ENCODE measurements around the gene APC. TPM values are rescaled to one million over a fixed set of nuclear protein-coding genes. Genes with fewer than 3 reads are reported as not detected.
A peak's percentile ranks its signal among the peaks of the same experiment; 100 is the strongest.

The APC gene
- total and polyA plus RNA-seq, 2 of the 8 experiments (the other 6 are each of a cell fraction or from before 2014, with no cell fraction given): 6.8 to 41.9 TPM

DNA sequence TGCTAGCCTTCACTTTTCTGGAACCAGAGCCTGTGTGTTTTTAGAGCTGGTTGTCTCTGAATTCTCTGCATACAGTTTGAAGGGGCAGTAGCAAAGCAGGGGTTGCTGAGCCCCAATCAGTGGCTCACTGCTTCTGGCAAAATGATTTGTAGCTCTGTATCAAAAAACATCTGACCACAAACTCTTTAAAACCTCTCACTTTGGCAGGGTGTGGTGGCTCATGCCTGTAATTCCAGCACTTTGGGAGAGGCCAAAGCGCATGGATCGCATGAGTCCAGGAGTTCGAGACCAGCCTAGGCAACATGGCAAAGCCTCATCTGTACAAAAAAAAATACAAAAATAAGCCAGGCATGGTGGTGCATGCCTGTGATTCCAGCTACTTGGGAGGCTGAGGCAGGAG lies 28.3 kb upstream of the APC start:
- no peak overlapping the region for H2BK120ac ChIP-seq (replicated peaks; ENCODE audit: low read depth, low read length)
- no peak overlapping the region for H4K91ac ChIP-seq (replicated peaks; ENCODE audit: insufficient read length, low read length)
- H2BK20ac ChIP-seq (ENCODE audit: low read length): no peak overlapping the region
- TF ChIP-seq ATF2 (IDR thresholded peaks at IDR 0.05; ENCODE audit: low read length): no peak
- TF ChIP-seq ASH2L (IDR thresholded peaks at IDR 0.05; ENCODE audit: low read length): no peak
- TF ChIP-seq RBBP5 (IDR thresholded peaks at IDR 0.05; ENCODE audit: borderline replicate concordance, low read depth, low read length): no peak
- TF ChIP-seq SUZ12 (IDR thresholded peaks at IDR 0.05; ENCODE audit: low read length): no peak
- TF ChIP-seq POU5F1 (IDR thresholded peaks at IDR 0.05; ENCODE audit: low read depth, low read length): no peak
- TF ChIP-seq HDAC2 (IDR thresholded peaks at IDR 0.05; ENCODE audit: borderline replicate concordance in 1 of 2, low read depth in 2 of 2, low read length in 2 of 2): no peak
- TF ChIP-seq GTF2F1 (IDR thresholded peaks at IDR 0.05; ENCODE audit: borderline replicate concordance, low read depth, low read length): no peak
- no peak for TF ChIP-seq GABPA (IDR thresholded peaks at IDR 0.05; ENCODE audit: borderline replicate concordance, insufficient read depth, low read length)
- no peak overlapping the region for H3K56ac ChIP-seq (replicated peaks; ENCODE audit: insufficient read length, low read depth, low read length)
- no peak overlapping the region for H2BK12ac ChIP-seq (ENCODE audit: low read depth, low read length)
- no peak overlapping the region for H4K8ac ChIP-seq (ENCODE audit: extremely low read depth, insufficient read depth, low read length)
- POLR2A ChIA-PET (ENCODE audit: partially characterized antibody): interaction anchor here (1.6 kb wide), 1 partner anchor 11 kb away, joined by 5 read pairs; no protein-coding TSS in a partner anchor
- 82% methylated on average over 3 of the region's 3 CpGs; no CpG with 5 or more reads in 1 of the 2 experiments for WGBS, 2 experiments (ENCODE audit: extremely low coverage in 1 of 2, insufficient coverage in 1 of 2, insufficient read length in 1 of 2, insufficient replicate concordance in 2 of 2, low coverage in 1 of 2, low lambda C conversion rate in 2 of 2, missing lambda C conversion rate in 1 of 2)
- H2BK5ac ChIP-seq (ENCODE audit: low read depth, low read length): no peak overlapping the region
- H3K4me1 ChIP-seq (replicated peaks in 1 of 4; ENCODE audit: control insufficient read depth in 3 of 4, insufficient read depth in 4 of 4, low read length in 3 of 4): peaks cover 0 to 3% (median 0%) of the 10 kb centered on the region in 4 experiments; a peak in 2 of 7 replicates
- H3K18ac ChIP-seq (ENCODE audit: extremely low read depth, low read length): no peak overlapping the region
- H2AK5ac ChIP-seq (ENCODE audit: low read depth, low read length): no peak overlapping the region
- no peaks in the 10 kb centered on the region for H3K36me3 ChIP-seq (ENCODE audit: control insufficient read depth in 2 of 4, insufficient read depth in 4 of 4, low read length in 3 of 4)
- H3K4ac ChIP-seq (replicated peaks; ENCODE audit: insufficient read length, low read depth, low read length): no peak overlapping the region
- no peak overlapping the region for H3K23ac ChIP-seq (ENCODE audit: insufficient read length)
- no peak overlapping the region for H3K27ac ChIP-seq (ENCODE audit: low read depth, low read length)
- peaks cover 3 to 61% of the 10 kb centered on the region in 2 experiments; a peak in 2 of 4 replicates for H3K79me2 ChIP-seq (ENCODE audit: control insufficient read depth in 1 of 2, insufficient read depth in 2 of 2, low read length in 2 of 2)
- H4K20me1 ChIP-seq (replicated peaks in 1 of 2; ENCODE audit: control insufficient read depth in 1 of 2, insufficient read depth in 2 of 2, low read length in 2 of 2): peaks cover 2 to 4% of the 10 kb centered on the region in 2 experiments
- CTCF ChIA-PET (ENCODE audit: partially characterized antibody): interaction anchor here (2.5 to 5.1 kb wide), 5 partner anchors 11 to 48 kb away, joined by 10 to 29 read pairs (median 12); partner anchors contain the start of gene APC
- peaks cover 8% of the 10 kb centered on the region; the same call in 1 of the 2 replicates for H3K79me1 ChIP-seq (ENCODE audit: low read depth, low read length)
- H3K27me3 ChIP-seq (replicated peaks in 1 of 4; ENCODE audit: control insufficient read depth in 3 of 4, extremely low read depth in 1 of 4, insufficient read depth in 3 of 4, low read length in 3 of 4): no peaks in the 10 kb centered on the region
- H2BK15ac ChIP-seq (ENCODE audit: low read length): no peak overlapping the region
- no peak for FAIRE-seq
- no peak overlapping the region for H4K5ac ChIP-seq (ENCODE audit: insufficient read length, low read depth, low read length)
- no peaks in the 10 kb centered on the region for H3K23me2 ChIP-seq (ENCODE audit: low read depth, low read length)
- no peak overlapping the region for H2AFZ ChIP-seq (ENCODE audit: low read length)
- H3K9ac ChIP-seq (replicated peaks in 1 of 4; ENCODE audit: extremely low read depth in 1 of 4, low read depth in 3 of 4, low read length in 3 of 4): no peak overlapping the region; a peak in 1 of 7 replicates
- H3K14ac ChIP-seq (ENCODE audit: insufficient read length): no peak overlapping the region
- no peak for DNase-seq (ENCODE audit: low read depth in 1 of 2, low spot score in 2 of 2)
- peak overlapping the region in 1 of 2 experiments; percentile 74; a peak in 2 of 4 replicates for H3K4me2 ChIP-seq (ENCODE audit: insufficient read depth in 1 of 2, low read depth in 2 of 2, low read length in 2 of 2)
- peak overlapping the region in 1 of 4 experiments; percentile 81; a peak in 4 of 8 replicates for H3K4me3 ChIP-seq (ENCODE audit: extremely low read depth in 1 of 4, insufficient read depth in 2 of 4, low read depth in 3 of 4, low read length in 4 of 4)
- H3K9me3 ChIP-seq (ENCODE audit: insufficient read depth in 2 of 2, low read depth in 1 of 2, low read length in 1 of 2): no peaks in the 10 kb centered on the region
